Measurements from ENCODE around the gene OR5H14. TPM values are rescaled to one million over a fixed set of nuclear protein-coding genes. Genes with fewer than 3 reads are reported as not detected.
"Not testable (repeated sequence)": the region's sequence is repeated elsewhere in the genome, so short reads cannot be mapped to it uniquely, and the experiment has no call there.

Gene OR5H14
- total RNA-seq, 1 experiment from 2014 or later: not detected

DNA sequence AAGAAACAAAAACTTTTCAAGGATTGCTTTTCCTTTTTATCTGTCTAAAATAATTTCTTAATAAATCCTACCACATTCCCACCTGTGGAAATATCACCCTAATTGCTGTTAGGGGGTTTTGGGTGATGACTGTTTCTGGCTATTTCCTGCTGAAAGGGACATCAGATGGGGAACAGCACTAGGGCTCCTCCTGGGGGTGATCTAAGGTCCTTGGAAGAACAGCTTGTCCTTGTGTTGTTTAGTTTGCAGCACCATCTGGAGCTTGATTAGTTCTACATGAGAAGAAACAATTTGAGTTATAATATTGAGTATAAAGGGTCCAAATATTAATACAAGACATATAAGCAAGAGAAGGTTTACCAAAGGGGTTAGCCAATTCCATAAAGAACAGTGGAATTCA lies 37.9 kb downstream of the OR5H14 start:
- in situ Hi-C loops (cut with HindIII; ENCODE audit: low pct_unique_long_range_greater_than_20kb, low sequenced_read_pairs): no loop called here

DNA sequence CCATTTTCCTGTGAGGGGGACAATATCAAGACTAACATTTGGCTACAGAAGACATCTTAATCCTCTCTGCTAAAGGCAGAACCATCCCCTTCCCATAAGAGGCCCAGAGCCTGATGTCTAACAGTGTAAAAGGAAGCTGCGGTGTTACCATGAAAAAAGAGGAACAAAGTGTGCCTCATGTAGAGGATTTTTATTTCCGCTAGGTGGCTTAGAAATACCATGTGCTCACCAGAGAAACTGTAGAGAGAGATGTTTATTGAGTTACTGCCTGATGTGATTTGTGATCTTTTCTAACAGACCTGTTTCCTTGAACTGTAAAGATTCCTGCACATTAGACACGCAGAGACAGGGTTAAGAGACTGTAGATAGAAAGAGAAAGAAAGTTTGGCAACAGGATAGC lies 41.3 kb downstream of the OR5H14 start:
- no peak for DNase-seq (ENCODE audit: low read depth)
- in situ Hi-C loops (cut with HindIII; ENCODE audit: low pct_unique_long_range_greater_than_20kb, low sequenced_read_pairs): no loop called here

More for the DNA sequence above, 37.9 kb downstream of the OR5H14 start:
- no peak for DNase-seq (ENCODE audit: low read depth)

DNA sequence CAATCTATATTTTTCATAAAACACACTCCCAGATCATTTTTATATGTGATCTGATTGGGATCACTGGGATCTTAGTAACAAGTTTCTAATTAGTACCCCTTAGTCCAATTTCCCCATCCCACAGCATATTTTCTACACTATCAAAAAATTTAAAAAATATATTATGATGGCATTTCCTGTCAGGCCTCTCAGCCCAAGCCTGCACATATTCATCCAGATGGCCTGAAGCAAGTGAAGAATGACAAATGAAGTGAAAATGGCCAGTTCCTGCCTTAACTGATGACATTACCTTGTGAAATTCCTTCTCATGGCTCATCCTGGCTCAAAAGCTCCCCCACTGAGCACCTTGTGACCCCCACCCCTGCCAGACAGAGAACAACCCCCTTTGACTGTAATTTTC lies 43.6 kb downstream of the OR5H14 start:
- in situ Hi-C loops (cut with HindIII; ENCODE audit: low pct_unique_long_range_greater_than_20kb, low sequenced_read_pairs); DNase-seq (ENCODE audit: low read depth): not testable (repeated sequence)

DNA sequence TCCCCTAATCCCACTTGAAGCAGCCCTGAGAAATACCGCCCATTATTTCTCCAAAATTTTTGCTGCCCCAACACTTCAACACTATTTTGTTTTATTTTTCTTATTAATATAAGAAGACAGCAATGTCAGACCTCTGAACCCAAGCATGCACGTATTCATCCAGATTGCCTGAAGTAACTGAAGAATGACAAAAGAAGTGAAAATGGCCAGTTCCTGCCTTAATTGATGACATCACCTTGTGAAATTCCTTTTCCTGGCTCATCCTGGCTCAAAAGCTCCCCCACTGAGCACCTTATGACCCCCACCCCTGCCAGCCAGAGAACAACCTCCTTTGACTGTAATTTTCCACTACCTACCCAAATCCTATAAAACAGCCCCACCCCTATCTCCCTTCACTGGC lies 49.0 kb downstream of the OR5H14 start:
- DNase-seq (ENCODE audit: low read depth); in situ Hi-C loops (cut with HindIII; ENCODE audit: low pct_unique_long_range_greater_than_20kb, low sequenced_read_pairs): not testable (repeated sequence)

DNA sequence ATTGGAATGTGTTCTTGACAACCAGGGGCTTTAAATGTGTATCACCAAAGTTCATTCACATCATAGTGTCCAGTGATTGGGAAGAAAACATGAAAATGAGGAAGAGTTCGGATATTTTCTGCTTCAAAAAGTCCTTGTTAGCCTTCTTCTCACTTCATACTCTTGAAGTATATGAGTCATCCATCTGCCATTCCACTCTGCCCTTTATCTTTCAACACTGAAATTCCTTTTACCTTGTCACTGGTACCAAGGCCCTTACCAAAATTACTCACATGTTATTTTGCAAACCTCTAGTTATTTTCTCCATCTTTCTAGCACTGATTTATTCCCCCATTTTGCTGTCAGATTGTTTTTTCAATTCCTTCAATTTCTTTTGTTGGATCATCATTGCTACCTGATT lies 51.7 kb downstream of the OR5H14 start:
- DNase-seq (ENCODE audit: low read depth): no peak
- in situ Hi-C loops (cut with HindIII; ENCODE audit: low pct_unique_long_range_greater_than_20kb, low sequenced_read_pairs): no loop called here

Other genes starting within 250 kb of the OR5H14 start
- 13.6 and 24.1 TPM in 2 replicates for gene RIOX2, start 175.0 kb upstream of the OR5H14 start, total RNA-seq (2014; rRNA removed; shearing (Covaris generic); ENCODE audit: low replicate concordance)
- not detected in 2 replicates for gene GABRR3, start 112.2 kb upstream of the OR5H14 start, total RNA-seq (2014; rRNA removed; shearing (Covaris generic); ENCODE audit: low replicate concordance)
- gene OR5AC2, start 60.3 kb upstream of the OR5H14 start, total RNA-seq (2014; rRNA removed; shearing (Covaris generic); ENCODE audit: low replicate concordance): not detected in 2 replicates
- not detected in 2 replicates for gene OR5H1, start 16.8 kb upstream of the OR5H14 start, total RNA-seq (2014; rRNA removed; shearing (Covaris generic); ENCODE audit: low replicate concordance)
- gene OR5H15, start 19.2 kb downstream of the OR5H14 start, total RNA-seq (2014; rRNA removed; shearing (Covaris generic); ENCODE audit: low replicate concordance): not detected in 2 replicates
- gene OR5H6, start 116.8 kb downstream of the OR5H14 start, total RNA-seq (2014; rRNA removed; shearing (Covaris generic); ENCODE audit: low replicate concordance): not detected in 2 replicates
- not detected in 2 replicates for gene OR5H2, start 135.0 kb downstream of the OR5H14 start, total RNA-seq (2014; rRNA removed; shearing (Covaris generic); ENCODE audit: low replicate concordance)
- gene OR5K4, start 206.4 kb downstream of the OR5H14 start, total RNA-seq (2014; rRNA removed; shearing (Covaris generic); ENCODE audit: low replicate concordance): not detected in 2 replicates
- not detected in 2 replicates for gene OR5K3, start 243.2 kb downstream of the OR5H14 start, total RNA-seq (2014; rRNA removed; shearing (Covaris generic); ENCODE audit: low replicate concordance)